Transverse colon (tissue), 4 donors: ENCODE results near the gene SSR4. TPM values are rescaled to one million over a fixed set of nuclear protein-coding genes. Genes with fewer than 3 reads are reported as not detected.

Experiments
- DNase-seq: peaks from one replicate; pipeline ENCODE4 v3.0.0-alpha.2; 2019
- H3K27ac ChIP-seq, 4 donors: fragments of 200-600 bp; sonication (generic); 2 replicates each; pipeline ENCODE4 v1.5.1; 2016 to 2018; ENCODE audit warnings: inconsistent platforms in 4 of 4
- H3K27me3 ChIP-seq: fragments of 200-600 bp; sonication (generic); 2 replicates; pipeline ENCODE4 v1.5.1; 2017; ENCODE audit warnings: inconsistent platforms
- H3K36me3 ChIP-seq, 4 donors: fragments of 200-600 bp; sonication (generic); 2 replicates each; pipeline ENCODE4 v1.5.1; 2017 to 2019; ENCODE audit warnings: inconsistent platforms in 4 of 4
- H3K4me1 ChIP-seq, 4 donors: fragments of 200-600 bp; sonication (generic); 2 replicates each; pipeline ENCODE4 v1.5.1; 2017 to 2020; ENCODE audit warnings: inconsistent platforms in 4 of 4
- H3K4me3 ChIP-seq, 4 donors: fragments of 200-600 bp; sonication (generic); 1 replicate in 1 of 4; 2 replicates in 3 of 4; pipeline versions ENCODE4 v1.5.1 to v1.6.1; 2017 to 2019; ENCODE audit warnings: inconsistent platforms in 4 of 4
- H3K9me3 ChIP-seq, 2 donors: fragments of 200-600 bp; sonication (generic); 2 replicates each; pipeline ENCODE4 v1.5.1; 2017 to 2019; ENCODE audit warnings: inconsistent platforms in 2 of 2
- EP300 ChIP-seq: sonication (generic); formaldehyde crosslinking; IDR thresholded peaks from one replicate; pipeline ENCODE4 v1.6.1; 2017; ENCODE audit warnings: antibody characterized with exemption, low read depth
- POLR2A ChIP-seq: fragments of 450-650 bp; IDR thresholded peaks from one replicate; pipeline ENCODE4 v1.6.1; 2016; ENCODE audit warnings: antibody characterized with exemption, mild to moderate bottlenecking, moderate library complexity
- POLR2AphosphoS5 ChIP-seq, 3 donors: sonication (generic); formaldehyde crosslinking; IDR thresholded peaks; one replicate each; pipeline ENCODE4 v1.6.1; 2016; ENCODE audit warnings: antibody characterized with exemption in 3 of 3
- WGBS, 2 donors: methylation state at CpG; one replicate each; pipeline ENCODE4 v1.1.5; 2018; ENCODE audit warnings: low coverage in 1 of 2; 5-methylcytosine and 5-hydroxymethylcytosine counted together
- in situ Hi-C, 4 donors: fragments of 200-750 bp; cut with MboI; loops; one replicate each; pipeline versions ENCODE4 v1.15.0 to v1.15.1; 2017; ENCODE audit warnings: low sequenced_read_pairs in 3 of 4, low pct_ligation_motif_present in 1 of 4, low pct_unique_long_range_greater_than_20kb in 1 of 4
- intact Hi-C: fragments of 100-400 bp; cut with DNase I; formaldehyde crosslinking; loops from one replicate; pipeline ENCODE4 v1.15.1; 2023; ENCODE audit warnings: low total_unique reads
- total RNA-seq, 4 donors: library from RNA; depleted of rRNA; stranded (reverse); fragments of >200 nt; gene quantifications; one replicate each; pipeline ENCODE4 v1.1.0, GENCODE V29; 2016
- TF ChIP-seq, protein P1 (sequence below), 5 experiments: fragments of 200-600 bp in 3 of 5; fragments of 450-650 bp in 2 of 5; sonication (generic) in 3 of 5; IDR thresholded peaks; 1 replicate in 2 of 5; 2 replicates in 3 of 5; pipeline ENCODE4 v1.5.1; 2016 to 2017; ENCODE audit warnings: antibody characterized with exemption in 5 of 5, inconsistent platforms in 3 of 5, mild to moderate bottlenecking in 2 of 5, moderate library complexity in 1 of 5

SSR4 gene
- total RNA-seq, 4 donors from 2014 or later, result 16.1 to 165 (median 95.8) TPM

DNA sequence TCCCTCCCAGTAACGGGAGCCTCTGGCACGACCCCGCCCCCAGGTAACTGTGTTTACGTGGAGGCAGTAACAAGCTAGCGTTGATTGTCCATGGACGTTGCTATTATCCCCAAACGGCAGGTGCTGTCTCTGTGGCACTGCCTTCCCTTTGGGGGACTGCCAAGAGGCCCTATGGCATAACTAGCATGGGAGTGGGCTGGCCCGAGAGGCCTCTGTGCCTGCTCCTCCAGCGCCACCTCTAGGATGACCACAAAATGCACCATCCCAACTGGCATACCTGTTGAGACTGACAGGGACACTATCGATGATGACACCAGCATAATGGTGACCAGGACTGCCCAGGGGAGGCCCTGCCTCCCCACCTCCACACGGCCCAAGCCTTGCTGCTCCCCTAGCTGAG is 12.2 kb upstream of the SSR4 start:
- Histone ChIP-seq H3K4me3 (no peak overlapping the region), H3K27me3 (peaks cover 3% of the 10 kb centered on the region), H3K27ac (peak overlapping the region in 3 of 4 donors; percentile 79 to 80 (median 79)), H3K36me3 (no peaks in the 10 kb centered on the region), H3K9me3 (no peaks in the 10 kb centered on the region), H3K4me1 (peaks cover 4 to 21% (median 11%) of the 10 kb centered on the region in 4 donors)
- intact Hi-C loops (no loop called here), in situ Hi-C loops (loop anchor here in 1 of 4 donors (25.0 kb wide), 1 partner anchor 155 kb away; the partner anchor contains the start of genes ARHGAP4, NAA10 and RENBP)
- TF ChIP-seq EP300, result no peak
- TF ChIP-seq, protein P1, sequence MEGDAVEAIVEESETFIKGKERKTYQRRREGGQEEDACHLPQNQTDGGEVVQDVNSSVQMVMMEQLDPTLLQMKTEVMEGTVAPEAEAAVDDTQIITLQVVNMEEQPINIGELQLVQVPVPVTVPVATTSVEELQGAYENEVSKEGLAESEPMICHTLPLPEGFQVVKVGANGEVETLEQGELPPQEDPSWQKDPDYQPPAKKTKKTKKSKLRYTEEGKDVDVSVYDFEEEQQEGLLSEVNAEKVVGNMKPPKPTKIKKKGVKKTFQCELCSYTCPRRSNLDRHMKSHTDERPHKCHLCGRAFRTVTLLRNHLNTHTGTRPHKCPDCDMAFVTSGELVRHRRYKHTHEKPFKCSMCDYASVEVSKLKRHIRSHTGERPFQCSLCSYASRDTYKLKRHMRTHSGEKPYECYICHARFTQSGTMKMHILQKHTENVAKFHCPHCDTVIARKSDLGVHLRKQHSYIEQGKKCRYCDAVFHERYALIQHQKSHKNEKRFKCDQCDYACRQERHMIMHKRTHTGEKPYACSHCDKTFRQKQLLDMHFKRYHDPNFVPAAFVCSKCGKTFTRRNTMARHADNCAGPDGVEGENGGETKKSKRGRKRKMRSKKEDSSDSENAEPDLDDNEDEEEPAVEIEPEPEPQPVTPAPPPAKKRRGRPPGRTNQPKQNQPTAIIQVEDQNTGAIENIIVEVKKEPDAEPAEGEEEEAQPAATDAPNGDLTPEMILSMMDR (IDR thresholded peaks at IDR 0.05), result no peak
- TF ChIP-seq POLR2A, result no peak
- TF ChIP-seq POLR2AphosphoS5 (IDR thresholded peaks at IDR 0.05), result no peak
- no peak for DNase-seq
- WGBS, 2 donors, result 43% methylated on average over 11 of the region's 11 CpGs; no CpG with 5 or more reads in 1 of the 2 donors

DNA sequence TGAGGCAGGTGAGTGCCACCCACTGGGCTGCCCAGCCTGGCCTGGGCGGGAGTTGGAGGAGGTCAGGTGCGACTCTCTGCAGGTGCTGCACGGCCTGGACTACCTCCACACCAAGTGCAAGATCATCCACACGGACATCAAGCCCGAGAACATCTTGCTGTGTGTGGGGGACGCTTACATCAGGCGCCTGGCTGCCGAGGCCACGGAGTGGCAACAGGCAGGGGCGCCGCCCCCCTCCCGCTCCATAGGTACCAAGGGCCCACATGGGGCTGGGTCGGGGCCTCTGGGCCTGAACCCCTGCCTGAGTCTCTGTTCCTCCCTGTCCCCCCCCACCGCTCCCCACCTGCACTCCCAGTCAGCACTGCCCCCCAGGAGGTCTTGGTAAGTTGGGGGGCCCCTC is 11.6 kb upstream of the SSR4 start:
- H3K4me1 ChIP-seq, result peaks cover 4 to 21% (median 11%) of the 10 kb centered on the region in 4 donors
- no peak overlapping the region for H3K27ac ChIP-seq
- TF ChIP-seq POLR2AphosphoS5 (IDR thresholded peaks at IDR 0.05) (no peak), POLR2A (no peak), EP300 (no peak)
- TF ChIP-seq, protein P1 (IDR thresholded peaks at IDR 0.05), result no peak
- no peak overlapping the region for H3K4me3 ChIP-seq
- in situ Hi-C loops, result loop anchor here in 1 of 4 donors (25.0 kb wide), 1 partner anchor 154 kb away; the partner anchor contains the start of genes ARHGAP4, NAA10 and RENBP
- H3K27me3 ChIP-seq, result peaks cover 3% of the 10 kb centered on the region
- intact Hi-C loops, result no loop called here
- 93% methylated on average over 14 of the region's 14 CpGs; no CpG with 5 or more reads in 1 of the 2 donors for WGBS, 2 donors
- H3K36me3 ChIP-seq, result no peaks in the 10 kb centered on the region
- no peak for DNase-seq
- H3K9me3 ChIP-seq, result no peaks in the 10 kb centered on the region

GRCh38 chrX:153783378-153784013 is 11.0 kb upstream of the SSR4 start:
- in situ Hi-C loops, result loop anchor here in 1 of 4 donors (25.0 kb wide), 1 partner anchor 154 kb away; the partner anchor contains the start of genes ARHGAP4, NAA10 and RENBP
- peaks cover 3% of the 10 kb centered on the region for H3K27me3 ChIP-seq
- no peak for DNase-seq
- H3K4me1 ChIP-seq, result peaks cover 4 to 21% (median 11%) of the 10 kb centered on the region in 4 donors
- TF ChIP-seq POLR2AphosphoS5 (IDR thresholded peaks at IDR 0.05), result no peak
- no peaks in the 10 kb centered on the region for H3K36me3 ChIP-seq
- no peaks in the 10 kb centered on the region for H3K9me3 ChIP-seq
- intact Hi-C loops, result no loop called here
- no peak overlapping the region for H3K27ac ChIP-seq
- WGBS, 2 donors, result 89% methylated on average over 21 of the region's 24 CpGs; no CpG with 5 or more reads in 1 of the 2 donors
- no peak overlapping the region for H3K4me3 ChIP-seq

DNA sequence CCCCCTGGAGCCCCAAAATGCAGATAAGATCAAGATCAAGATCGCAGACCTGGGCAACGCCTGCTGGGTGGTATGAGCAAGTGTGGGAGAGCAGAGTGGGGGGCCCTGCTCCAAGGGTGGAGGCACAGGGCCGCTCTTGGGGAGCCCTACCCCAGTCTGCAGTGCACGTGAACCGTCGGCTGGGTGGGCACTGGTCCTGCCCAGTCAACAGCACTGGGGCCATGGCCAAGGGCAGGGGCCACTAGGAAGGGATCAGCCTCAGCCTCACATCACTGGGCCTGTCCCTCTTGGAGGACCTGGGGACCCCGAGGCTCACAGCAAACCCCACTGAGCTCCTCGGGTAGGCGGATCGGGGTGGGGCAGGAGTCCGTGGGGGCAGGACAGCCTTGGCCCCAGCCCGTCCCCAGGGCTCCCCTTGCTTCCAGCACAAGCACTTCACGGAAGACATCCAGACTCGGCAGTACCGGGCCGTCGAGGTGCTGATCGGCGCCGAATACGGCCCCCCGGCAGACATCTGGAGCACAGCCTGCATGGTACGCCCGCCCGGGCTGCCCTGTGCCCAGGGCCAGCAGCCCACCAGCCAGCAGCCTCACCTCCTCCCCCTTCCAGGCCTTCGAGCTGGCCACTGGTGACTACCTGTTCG is 10.0 kb upstream of the SSR4 start:
- intact Hi-C loops (no loop called here), in situ Hi-C loops (loop anchor here in 1 of 4 donors (25.0 kb wide), 1 partner anchor 153 kb away; the partner anchor contains the start of genes ARHGAP4, NAA10 and RENBP)
- DNase-seq, result no peak
- H3K4me1 ChIP-seq, result peaks cover 4 to 21% (median 11%) of the 10 kb centered on the region in 4 donors
- H3K4me3 ChIP-seq, result no peak overlapping the region
- H3K27me3 ChIP-seq, result peaks cover 3% of the 10 kb centered on the region
- 92% methylated on average over 5 of the region's 27 CpGs; no CpG with 5 or more reads in 1 of the 2 donors for WGBS, 2 donors
- no peak overlapping the region for H3K27ac ChIP-seq
- no peaks in the 10 kb centered on the region for H3K36me3 ChIP-seq
- H3K9me3 ChIP-seq, result no peaks in the 10 kb centered on the region
- TF ChIP-seq POLR2A (no peak), EP300 (no peak), POLR2AphosphoS5 (IDR thresholded peaks at IDR 0.05) (no peak)
- TF ChIP-seq, protein P1 (IDR thresholded peaks at IDR 0.05), result no peak
